ENCODE measurements around the gene NRXN3. TPM values are rescaled to one million over a fixed set of nuclear protein-coding genes. Genes with fewer than 3 reads are reported as not detected.

The NRXN3 gene
- total RNA-seq, 1 experiment from 2014 or later, result not detected

DNA sequence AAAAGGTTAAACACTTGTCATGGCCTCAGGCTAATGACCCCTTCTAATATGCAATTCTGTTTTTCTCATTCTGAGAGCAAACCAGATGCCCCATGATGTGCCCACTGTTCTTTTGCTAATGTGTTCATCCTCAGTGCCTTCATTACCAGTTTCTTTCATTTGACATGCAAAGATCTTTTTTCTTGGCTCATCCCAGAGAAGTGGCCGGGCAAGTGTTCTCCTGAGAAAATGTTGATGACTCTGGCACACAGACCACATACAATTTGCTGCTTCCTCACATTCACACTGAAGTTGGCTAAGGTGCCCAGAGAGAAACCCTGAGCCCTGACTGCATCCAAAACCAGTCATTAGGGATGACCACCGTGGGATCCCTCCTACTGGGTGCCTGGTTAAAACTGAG lies 1207.8 kb downstream of the NRXN3 start:
- Histone ChIP-seq H2AFZ (ENCODE audit: low read depth, low read length, poor library complexity, severe bottlenecking) (no peak overlapping the region), H3K79me2 (ENCODE audit: insufficient read depth, low read length) (no peaks in the 10 kb centered on the region), H3K27me3 (ENCODE audit: insufficient read depth, low read length) (no peaks in the 10 kb centered on the region), H3K4me3 (replicated peaks in 1 of 2; ENCODE audit: low read depth in 1 of 2, low read length in 2 of 2) (no peak overlapping the region), H3K9ac (ENCODE audit: low read length) (no peak overlapping the region), H4K20me1 (ENCODE audit: insufficient read depth) (no peaks in the 10 kb centered on the region), H3K9me3 (ENCODE audit: control insufficient read depth in 1 of 2, insufficient read depth in 1 of 2, low read depth in 1 of 2, low read length in 2 of 2) (peaks cover 3 to 18% of the 10 kb centered on the region in 2 experiments; a peak in 2 of 4 replicates), H3K4me2 (ENCODE audit: low read length) (no peak overlapping the region), H3K9me2 (ENCODE audit: insufficient read depth) (no peaks in the 10 kb centered on the region), H3K27ac (ENCODE audit: low read depth, low read length) (no peak overlapping the region), H3K36me3 (ENCODE audit: control insufficient read depth in 1 of 2, insufficient read depth in 2 of 2, low read length in 2 of 2) (no peaks in the 10 kb centered on the region), H3K4me1 (ENCODE audit: control insufficient read depth in 1 of 2, insufficient read depth in 2 of 2, low read length in 2 of 2) (no peaks in the 10 kb centered on the region)
- intact Hi-C loops (cut with micrococcal nuclease), result no loop called here
- ATAC-seq, result no peak
- ChIA-PET CTCF (no interaction called here), RAD21 (ENCODE audit: low non-redundant PET in 1 of 2, low total read pairs in 2 of 2, uncharacterized antibody in 2 of 2, unreplicated experiment in 2 of 2) (no interaction called here), POLR2A (no interaction called here)
- TF ChIP-seq, protein P1, sequence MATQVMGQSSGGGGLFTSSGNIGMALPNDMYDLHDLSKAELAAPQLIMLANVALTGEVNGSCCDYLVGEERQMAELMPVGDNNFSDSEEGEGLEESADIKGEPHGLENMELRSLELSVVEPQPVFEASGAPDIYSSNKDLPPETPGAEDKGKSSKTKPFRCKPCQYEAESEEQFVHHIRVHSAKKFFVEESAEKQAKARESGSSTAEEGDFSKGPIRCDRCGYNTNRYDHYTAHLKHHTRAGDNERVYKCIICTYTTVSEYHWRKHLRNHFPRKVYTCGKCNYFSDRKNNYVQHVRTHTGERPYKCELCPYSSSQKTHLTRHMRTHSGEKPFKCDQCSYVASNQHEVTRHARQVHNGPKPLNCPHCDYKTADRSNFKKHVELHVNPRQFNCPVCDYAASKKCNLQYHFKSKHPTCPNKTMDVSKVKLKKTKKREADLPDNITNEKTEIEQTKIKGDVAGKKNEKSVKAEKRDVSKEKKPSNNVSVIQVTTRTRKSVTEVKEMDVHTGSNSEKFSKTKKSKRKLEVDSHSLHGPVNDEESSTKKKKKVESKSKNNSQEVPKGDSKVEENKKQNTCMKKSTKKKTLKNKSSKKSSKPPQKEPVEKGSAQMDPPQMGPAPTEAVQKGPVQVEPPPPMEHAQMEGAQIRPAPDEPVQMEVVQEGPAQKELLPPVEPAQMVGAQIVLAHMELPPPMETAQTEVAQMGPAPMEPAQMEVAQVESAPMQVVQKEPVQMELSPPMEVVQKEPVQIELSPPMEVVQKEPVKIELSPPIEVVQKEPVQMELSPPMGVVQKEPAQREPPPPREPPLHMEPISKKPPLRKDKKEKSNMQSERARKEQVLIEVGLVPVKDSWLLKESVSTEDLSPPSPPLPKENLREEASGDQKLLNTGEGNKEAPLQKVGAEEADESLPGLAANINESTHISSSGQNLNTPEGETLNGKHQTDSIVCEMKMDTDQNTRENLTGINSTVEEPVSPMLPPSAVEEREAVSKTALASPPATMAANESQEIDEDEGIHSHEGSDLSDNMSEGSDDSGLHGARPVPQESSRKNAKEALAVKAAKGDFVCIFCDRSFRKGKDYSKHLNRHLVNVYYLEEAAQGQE (IDR thresholded peaks at IDR 0.05; ENCODE audit: low read depth), result no peak
- TF ChIP-seq RAD21 (IDR thresholded peaks at IDR 0.05; ENCODE audit: low read depth) (no peak), CBX3 (IDR thresholded peaks at IDR 0.05; ENCODE audit: low read depth) (no peak), POLR2AphosphoS5 (IDR thresholded peaks at IDR 0.05; ENCODE audit: low read depth, low read length) (no peak), ELF1 (IDR thresholded peaks at IDR 0.05; ENCODE audit: borderline replicate concordance, low read depth) (no peak), SP1 (IDR thresholded peaks at IDR 0.05; ENCODE audit: low read depth) (no peak), EZH2 (IDR thresholded peaks at IDR 0.05) (no peak), ZFX (IDR thresholded peaks at IDR 0.05) (no peak), EZH2phosphoT487 (IDR thresholded peaks at IDR 0.05; ENCODE audit: borderline replicate concordance) (no peak), YY1 (IDR thresholded peaks at IDR 0.05; ENCODE audit: extremely low read depth, insufficient replicate concordance, low read depth, low read length) (no peak), POLR2A (IDR thresholded peaks at IDR 0.05; ENCODE audit: borderline replicate concordance, extremely low read depth, insufficient read depth, insufficient read length) (no peak), EGR1 (IDR thresholded peaks at IDR 0.05; ENCODE audit: low read depth) (no peak)
- TF ChIP-seq, protein P2, sequence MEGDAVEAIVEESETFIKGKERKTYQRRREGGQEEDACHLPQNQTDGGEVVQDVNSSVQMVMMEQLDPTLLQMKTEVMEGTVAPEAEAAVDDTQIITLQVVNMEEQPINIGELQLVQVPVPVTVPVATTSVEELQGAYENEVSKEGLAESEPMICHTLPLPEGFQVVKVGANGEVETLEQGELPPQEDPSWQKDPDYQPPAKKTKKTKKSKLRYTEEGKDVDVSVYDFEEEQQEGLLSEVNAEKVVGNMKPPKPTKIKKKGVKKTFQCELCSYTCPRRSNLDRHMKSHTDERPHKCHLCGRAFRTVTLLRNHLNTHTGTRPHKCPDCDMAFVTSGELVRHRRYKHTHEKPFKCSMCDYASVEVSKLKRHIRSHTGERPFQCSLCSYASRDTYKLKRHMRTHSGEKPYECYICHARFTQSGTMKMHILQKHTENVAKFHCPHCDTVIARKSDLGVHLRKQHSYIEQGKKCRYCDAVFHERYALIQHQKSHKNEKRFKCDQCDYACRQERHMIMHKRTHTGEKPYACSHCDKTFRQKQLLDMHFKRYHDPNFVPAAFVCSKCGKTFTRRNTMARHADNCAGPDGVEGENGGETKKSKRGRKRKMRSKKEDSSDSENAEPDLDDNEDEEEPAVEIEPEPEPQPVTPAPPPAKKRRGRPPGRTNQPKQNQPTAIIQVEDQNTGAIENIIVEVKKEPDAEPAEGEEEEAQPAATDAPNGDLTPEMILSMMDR (IDR thresholded peaks at IDR 0.05 in 2 of 3, conservative IDR thresholded peaks at IDR 0.05 in 1 of 3; ENCODE audit: borderline replicate concordance in 1 of 3, insufficient read depth in 1 of 3, low read depth in 2 of 3, low read length in 2 of 3), result no peak
- no TSS peak for BruUV-seq (replicated peaks)
- DNase-seq (ENCODE audit: low read depth, low spot score), result no peak

All from HCT116 (cell line).